Activated T-cell treated with anti-CD3 and anti-CD28 coated beads for 48 hours (primary cell): ENCODE results near the gene CENPM.

Experiments
- DNase-seq: peaks from one replicate; pipeline ENCODE4 v3.0.0-alpha.2; 2020; ENCODE audit warnings: low read depth

Gene CENPM

GRCh38 chr22:41899110-41899509 is 47.8 kb downstream of the CENPM start:
- DNase-seq, result no peak

- no peak for DNase-seq
These were observed 48.3 kb downstream of the CENPM start for GRCh38 chr22:41898645-41899044.

- no peak for DNase-seq
These were observed 53.2 kb downstream of the CENPM start for GRCh38 chr22:41893591-41894375.

GRCh38 chr22:41892721-41893120 is 54.2 kb downstream of the CENPM start:
- no peak for DNase-seq

- no peak for DNase-seq
These were observed 55.5 kb downstream of the CENPM start for GRCh38 chr22:41891407-41891806.
